IMR-90 (cell line): ENCODE results near the gene DNAJC17. TPM values are rescaled to one million over a fixed set of nuclear protein-coding genes. Genes with fewer than 3 reads are reported as not detected.

Experiments used
- ATAC-seq: fragments of 200-7000 bp; cut with Tn5 transposase; 2 replicates; pipeline ENCODE4 v1.9.1; 2020; ENCODE audit warnings: low read depth, mild to moderate bottlenecking, moderate library complexity
- BruUV-seq: library from RNA; stranded (reverse); fragments of 400-500 nt; replicated peaks from 2 replicates; lab custom pipeline; 2021; lab: Mats Ljungman, UMichigan
- CTCF ChIA-PET: fragments of 300-600 bp; formaldehyde crosslinking; extraction: SDS; loops from one replicate; lab custom pipeline; 2021; ENCODE audit warnings: antibody characterized with exemption; lab: Yijun Ruan, JAX
- POLR2A ChIA-PET: fragments of 300-600 bp; sonication (Branson Sonifier 250); formaldehyde crosslinking; loops from one replicate; lab custom pipeline; 2022; ENCODE audit warnings: antibody characterized with exemption; ENCODE audit not compliant: unreplicated experiment; lab: Charles Lee
- DNase-seq: peaks from one replicate; pipeline ENCODE4 v3.0.0; 2013
- H2AFZ ChIP-seq: replicated peaks from 2 replicates; pipeline ENCODE3; 2013; ENCODE audit warnings: low read length, mild to moderate bottlenecking; ENCODE audit not compliant: poor library complexity
- H2AK5ac ChIP-seq: 2 replicates; pipeline ENCODE4 v1.6.1; 2013; ENCODE audit warnings: low read depth, low read length, inconsistent platforms
- H2AK9ac ChIP-seq: replicated peaks from 2 replicates; pipeline ENCODE3; 2013; ENCODE audit warnings: mild to moderate bottlenecking, low read depth, low read length, moderate library complexity; ENCODE audit not compliant: poor library complexity
- H2BK120ac ChIP-seq: 2 replicates; pipeline ENCODE4 v1.6.1; 2013; ENCODE audit warnings: low read depth, low read length, inconsistent platforms
- H2BK15ac ChIP-seq: 3 replicates; pipeline ENCODE4 v1.6.1; 2013; ENCODE audit warnings: low read depth, low read length, inconsistent platforms
- H2BK20ac ChIP-seq: 2 replicates; pipeline ENCODE4 v1.6.1; 2013; ENCODE audit warnings: low read depth, mild to moderate bottlenecking, inconsistent platforms, low read length, moderate library complexity
- H2BK5ac ChIP-seq: 2 replicates; pipeline ENCODE4 v1.6.1; 2013; ENCODE audit warnings: mild to moderate bottlenecking, low read depth, low read length, inconsistent platforms; ENCODE audit not compliant: poor library complexity, severe bottlenecking
- H3K14ac ChIP-seq: replicated peaks from 2 replicates; pipeline ENCODE4 v1.6.1; 2013; ENCODE audit warnings: low read depth, low read length, inconsistent platforms
- H3K18ac ChIP-seq: 2 replicates; pipeline ENCODE4 v1.6.1; 2013; ENCODE audit warnings: low read depth, low read length, control low read depth
- H3K23ac ChIP-seq: 2 replicates; pipeline ENCODE4 v1.6.1; 2013; ENCODE audit warnings: low read depth, low read length, inconsistent platforms
- H3K27ac ChIP-seq: 2 replicates; pipeline ENCODE4 v1.5.1; 2013; ENCODE audit warnings: mild to moderate bottlenecking, control low read depth, low read length; ENCODE audit not compliant: insufficient read depth
- H3K27me3 ChIP-seq: 2 replicates; pipeline ENCODE4 v1.6.1; 2013; ENCODE audit warnings: low read length; ENCODE audit not compliant: control insufficient read depth, insufficient read depth
- H3K36me3 ChIP-seq: 2 replicates; pipeline ENCODE4 v1.6.1; 2013; ENCODE audit warnings: low read length, mixed read lengths; ENCODE audit not compliant: control insufficient read depth, insufficient read depth
- H3K4ac ChIP-seq: 2 replicates; pipeline ENCODE4 v1.6.1; 2013; ENCODE audit warnings: low read depth, low read length, inconsistent platforms
- H3K4me1 ChIP-seq: 2 replicates; pipeline ENCODE4 v1.6.1; 2013; ENCODE audit warnings: low read length, mixed read lengths; ENCODE audit not compliant: control insufficient read depth, insufficient read depth
- H3K4me2 ChIP-seq: 2 replicates; pipeline ENCODE4 v1.6.1; 2013; ENCODE audit warnings: low read depth, mild to moderate bottlenecking, control low read depth, low read length, moderate library complexity
- H3K4me3 ChIP-seq: 2 replicates; pipeline ENCODE4 v1.5.1; 2013; ENCODE audit warnings: low read depth, mild to moderate bottlenecking, control low read depth, low read length, moderate library complexity; ENCODE audit not compliant: insufficient read depth
- H3K56ac ChIP-seq: 2 replicates; pipeline ENCODE4 v1.6.1; 2013; ENCODE audit warnings: low read length, inconsistent platforms; ENCODE audit not compliant: insufficient read depth; ENCODE audit errors: extremely low read depth
- H3K79me1 ChIP-seq, 2 experiments: 2 replicates each; pipeline ENCODE4 v1.6.1; 2013; ENCODE audit warnings: low read length in 2 of 2, inconsistent platforms in 1 of 2, low read depth in 1 of 2
- H3K9ac ChIP-seq: 2 replicates; pipeline ENCODE4 v1.6.1; 2013; ENCODE audit warnings: low read depth, low read length, control low read depth
- H3K9me1 ChIP-seq: 2 replicates; pipeline ENCODE4 v1.6.1; 2013; ENCODE audit warnings: low read length, inconsistent platforms; ENCODE audit not compliant: insufficient read depth
- H3K9me3 ChIP-seq: 2 replicates; pipeline ENCODE4 v1.6.1; 2013; ENCODE audit warnings: low read length; ENCODE audit not compliant: control insufficient read depth, insufficient read depth
- H4K20me1 ChIP-seq: 2 replicates; pipeline ENCODE4 v1.6.1; 2013; ENCODE audit warnings: low read length, inconsistent platforms; ENCODE audit not compliant: insufficient read depth
- H4K5ac ChIP-seq: 2 replicates; pipeline ENCODE4 v1.6.1; 2013; ENCODE audit warnings: mild to moderate bottlenecking, low read depth, low read length, control low read depth
- H4K8ac ChIP-seq, 2 experiments: 2 replicates each; pipeline ENCODE4 v1.6.1; 2013; ENCODE audit warnings: low read depth in 2 of 2, low read length in 2 of 2, control low read depth in 1 of 2, inconsistent platforms in 1 of 2
- H4K91ac ChIP-seq: 2 replicates; pipeline ENCODE4 v1.6.1; 2013; ENCODE audit warnings: low read depth, low read length, inconsistent platforms; ENCODE audit not compliant: insufficient read depth
- BHLHE40 ChIP-seq: fragments of 150-350 bp; IDR thresholded peaks from 2 replicates; pipeline ENCODE4 v1.6.1; 2016; ENCODE audit warnings: mild to moderate bottlenecking, low read depth, low read length
- CEBPB ChIP-seq: IDR thresholded peaks from 2 replicates; pipeline ENCODE4 v1.6.1; 2012; ENCODE audit warnings: low read depth, low read length, improper control_type of control experiment
- CHD1 ChIP-seq: IDR thresholded peaks from 2 replicates; pipeline ENCODE4 v1.6.1; 2012; ENCODE audit warnings: low read depth, low read length, improper control_type of control experiment
- FOS ChIP-seq: fragments of 150-350 bp; IDR thresholded peaks from 2 replicates; pipeline ENCODE4 v1.6.1; 2016; ENCODE audit warnings: low read depth, low read length
- MAFK ChIP-seq: IDR thresholded peaks from 2 replicates; pipeline ENCODE4 v1.6.1; 2012; ENCODE audit warnings: low read depth, low read length, improper control_type of control experiment
- MAZ ChIP-seq: IDR thresholded peaks from 2 replicates; pipeline ENCODE4 v1.6.1; 2012; ENCODE audit warnings: low read depth, mild to moderate bottlenecking, low read length, improper control_type of control experiment, moderate library complexity, borderline replicate concordance
- MXI1 ChIP-seq: IDR thresholded peaks from 2 replicates; pipeline ENCODE4 v1.6.1; 2012; ENCODE audit warnings: low read depth, mild to moderate bottlenecking, low read length, moderate library complexity, borderline replicate concordance
- NFE2L2 ChIP-seq: fragments of 150-350 bp; IDR thresholded peaks from 2 replicates; pipeline ENCODE4 v1.6.1; 2016; ENCODE audit warnings: low read depth, mild to moderate bottlenecking, low read length
- POLR2A ChIP-seq: IDR thresholded peaks from 2 replicates; pipeline ENCODE4 v1.6.1; 2012; ENCODE audit warnings: mild to moderate bottlenecking, low read depth, low read length
- RAD21 ChIP-seq: IDR thresholded peaks from 2 replicates; pipeline ENCODE4 v1.6.1; 2012; ENCODE audit warnings: low read length, improper control_type of control experiment
- RCOR1 ChIP-seq: IDR thresholded peaks from 2 replicates; pipeline ENCODE4 v1.6.1; 2012; ENCODE audit warnings: mild to moderate bottlenecking, low read length, improper control_type of control experiment; ENCODE audit not compliant: insufficient replicate concordance
- RFX5 ChIP-seq: IDR thresholded peaks from 2 replicates; pipeline ENCODE4 v1.8.0; 2012; ENCODE audit warnings: low read depth, mild to moderate bottlenecking, low read length, moderate library complexity
- SMC3 ChIP-seq: fragments of 150-350 bp; IDR thresholded peaks from 2 replicates; pipeline ENCODE4 v1.6.1; 2016; ENCODE audit warnings: low read depth, mild to moderate bottlenecking, antibody characterized with exemption, low read length, moderate library complexity
- USF2 ChIP-seq: fragments of 150-350 bp; IDR thresholded peaks from 2 replicates; pipeline ENCODE4 v1.6.1; 2017; ENCODE audit warnings: mild to moderate bottlenecking, antibody characterized with exemption, low read length, low read depth
- WGBS, 2 experiments: methylation state at CpG; one replicate each; pipeline versions ENCODE4 v1.1.5 to v1.1.7; 2013; ENCODE audit warnings: missing lambda C conversion rate in 2 of 2; ENCODE audit not compliant: insufficient read length in 1 of 2; ENCODE audit errors: extremely low coverage in 2 of 2; 5-methylcytosine and 5-hydroxymethylcytosine counted together
- dilution Hi-C: fragments of 300-500 bp; cut with HindIII; formaldehyde crosslinking; loops from one replicate; pipeline ENCODE4 v1.14.3; 2018; ENCODE audit warnings: low sequenced_read_pairs; ENCODE audit not compliant: unreplicated experiment
- in situ Hi-C: fragments of 300-500 bp; cut with MboI; formaldehyde crosslinking; loops from 3 replicates; pipeline ENCODE4 v1.14.3; 2019; ENCODE audit warnings: low sequenced_read_pairs, inconsistent platforms, mixed read lengths
- intact Hi-C: fragments of 100-400 bp; cut with micrococcal nuclease; formaldehyde crosslinking; loops from 2 replicates; pipeline ENCODE4 v1.10.0; 2022
- polyA plus RNA-seq, 3 experiments: library from polyadenylated mRNA; depleted of rRNA; stranded (reverse); fragments of >200 nt; gene quantifications; 2 replicates each; pipeline ENCODE4 v1.2.3, GENCODE V29; 2012; ENCODE audit warnings: low replicate concordance in 1 of 3
- total RNA-seq: library from RNA; depleted of rRNA; stranded (reverse); fragments of >200 nt; gene quantifications from 2 replicates; pipeline ENCODE4 v1.2.3, GENCODE V29; 2012
- TF ChIP-seq, protein P1 (sequence below): conservative IDR thresholded peaks from 2 replicates; pipeline ENCODE4 v1.5.1; 2012; ENCODE audit warnings: mild to moderate bottlenecking, low read depth, low read length, improper control_type of control experiment
- TF ChIP-seq, protein P2 (sequence below): fragments of 150-350 bp; IDR thresholded peaks from 2 replicates; pipeline ENCODE4 v1.6.1; 2016; ENCODE audit warnings: low read depth, mild to moderate bottlenecking, low read length, moderate library complexity, borderline replicate concordance

The DNAJC17 gene
- total and polyA plus RNA-seq, 2 of the 4 experiments (the other 2 are of a cell fraction): 58.6 to 107 TPM

DNA sequence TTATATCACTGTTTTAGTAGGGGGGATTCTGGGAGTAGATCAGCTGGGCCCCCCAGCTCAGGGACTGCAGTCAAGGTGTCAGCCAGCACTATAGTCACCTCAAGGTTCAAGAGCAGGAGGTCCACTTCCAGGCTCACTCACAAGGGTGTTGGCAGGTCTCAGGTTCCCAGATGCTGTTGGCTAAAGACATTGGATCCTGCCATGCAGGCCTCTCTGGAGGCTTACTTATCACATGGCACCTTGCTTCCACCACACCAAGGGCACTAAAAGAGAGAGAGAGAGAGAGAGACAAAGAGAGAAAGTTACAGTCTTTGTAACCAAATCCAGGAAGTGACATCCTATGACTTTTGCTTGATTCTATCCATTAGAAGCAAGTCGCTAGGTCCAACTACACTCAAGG, 28.7 kb upstream of the DNAJC17 start:
- no peak for ATAC-seq
- Histone ChIP-seq H2BK15ac (no peak overlapping the region), H4K91ac (no peak overlapping the region), H3K4me3 (no peak overlapping the region), H3K9ac (no peak overlapping the region), H3K27ac (no peak overlapping the region), H3K9me3 (no peaks in the 10 kb centered on the region), H3K4me1 (peaks cover 3% of the 10 kb centered on the region), H2BK120ac (no peak overlapping the region), H3K36me3 (no peaks in the 10 kb centered on the region), H4K5ac (no peak overlapping the region), H4K20me1 (no peaks in the 10 kb centered on the region), H3K14ac (no peak overlapping the region), H2AK9ac (no peak overlapping the region), H3K18ac (no peak overlapping the region), H3K4ac (no peak overlapping the region), H2BK5ac (no peak overlapping the region), H3K56ac (no peak overlapping the region), H2BK20ac (no peak overlapping the region), H3K27me3 (no peaks in the 10 kb centered on the region), H3K23ac (no peak overlapping the region), H3K9me1 (no peaks in the 10 kb centered on the region), H3K4me2 (no peak overlapping the region), H4K8ac (no peak overlapping the region), H2AFZ (no peak overlapping the region), H2AK5ac (peak overlapping the region; percentile 4; the same call in 1 of the 2 replicates), H3K79me1 (no peaks in the 10 kb centered on the region)
- ChIA-PET CTCF (no interaction called here), POLR2A (no interaction called here)
- in situ Hi-C loops: no loop called here
- no TSS peak for BruUV-seq
- no peak for DNase-seq
- TF ChIP-seq RAD21: no peak
- no peak for TF ChIP-seq NFE2L2
- TF ChIP-seq, protein P1, sequence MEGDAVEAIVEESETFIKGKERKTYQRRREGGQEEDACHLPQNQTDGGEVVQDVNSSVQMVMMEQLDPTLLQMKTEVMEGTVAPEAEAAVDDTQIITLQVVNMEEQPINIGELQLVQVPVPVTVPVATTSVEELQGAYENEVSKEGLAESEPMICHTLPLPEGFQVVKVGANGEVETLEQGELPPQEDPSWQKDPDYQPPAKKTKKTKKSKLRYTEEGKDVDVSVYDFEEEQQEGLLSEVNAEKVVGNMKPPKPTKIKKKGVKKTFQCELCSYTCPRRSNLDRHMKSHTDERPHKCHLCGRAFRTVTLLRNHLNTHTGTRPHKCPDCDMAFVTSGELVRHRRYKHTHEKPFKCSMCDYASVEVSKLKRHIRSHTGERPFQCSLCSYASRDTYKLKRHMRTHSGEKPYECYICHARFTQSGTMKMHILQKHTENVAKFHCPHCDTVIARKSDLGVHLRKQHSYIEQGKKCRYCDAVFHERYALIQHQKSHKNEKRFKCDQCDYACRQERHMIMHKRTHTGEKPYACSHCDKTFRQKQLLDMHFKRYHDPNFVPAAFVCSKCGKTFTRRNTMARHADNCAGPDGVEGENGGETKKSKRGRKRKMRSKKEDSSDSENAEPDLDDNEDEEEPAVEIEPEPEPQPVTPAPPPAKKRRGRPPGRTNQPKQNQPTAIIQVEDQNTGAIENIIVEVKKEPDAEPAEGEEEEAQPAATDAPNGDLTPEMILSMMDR: no peak
- TF ChIP-seq SMC3: no peak
- no peak for TF ChIP-seq MAFK
- TF ChIP-seq BHLHE40: no peak
- no peak for TF ChIP-seq USF2
- no peak for TF ChIP-seq MXI1
- TF ChIP-seq MAZ: no peak
- TF ChIP-seq CEBPB: no peak
- no peak for TF ChIP-seq POLR2A
- TF ChIP-seq FOS: no peak
- no peak for TF ChIP-seq CHD1
- TF ChIP-seq, protein P2, sequence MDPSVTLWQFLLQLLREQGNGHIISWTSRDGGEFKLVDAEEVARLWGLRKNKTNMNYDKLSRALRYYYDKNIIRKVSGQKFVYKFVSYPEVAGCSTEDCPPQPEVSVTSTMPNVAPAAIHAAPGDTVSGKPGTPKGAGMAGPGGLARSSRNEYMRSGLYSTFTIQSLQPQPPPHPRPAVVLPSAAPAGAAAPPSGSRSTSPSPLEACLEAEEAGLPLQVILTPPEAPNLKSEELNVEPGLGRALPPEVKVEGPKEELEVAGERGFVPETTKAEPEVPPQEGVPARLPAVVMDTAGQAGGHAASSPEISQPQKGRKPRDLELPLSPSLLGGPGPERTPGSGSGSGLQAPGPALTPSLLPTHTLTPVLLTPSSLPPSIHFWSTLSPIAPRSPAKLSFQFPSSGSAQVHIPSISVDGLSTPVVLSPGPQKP: no peak
- TF ChIP-seq RCOR1: no peak
- no peak for TF ChIP-seq RFX5
- WGBS, 2 experiments: no CpG with 5 or more reads among the region's 1 CpG
- intact Hi-C loops: no loop called here
- dilution Hi-C loops: no loop called here
